ENCODE results near the gene ANXA4. TPM values are rescaled to one million over a fixed set of nuclear protein-coding genes. Genes with fewer than 3 reads are reported as not detected.

Gene ANXA4
- polyA plus RNA-seq, 1 of the 3 experiments (the other 2 are of a cell fraction), result 137 TPM

- no peak for TF ChIP-seq CHD2 (IDR thresholded peaks at IDR 0.05; ENCODE audit: low read length, partially characterized antibody)
- no peak for TF ChIP-seq USF1 (IDR thresholded peaks at IDR 0.05; ENCODE audit: borderline replicate concordance, low read depth)
- TF ChIP-seq RXRA (IDR thresholded peaks at IDR 0.05; ENCODE audit: borderline replicate concordance, low read depth), result no peak
- TF ChIP-seq ELF1 (IDR thresholded peaks at IDR 0.05), result no peak
- no peak for TF ChIP-seq MAX (IDR thresholded peaks at IDR 0.05; ENCODE audit: low read depth)
- no peak for TF ChIP-seq MXI1 (IDR thresholded peaks at IDR 0.05; ENCODE audit: low read depth, low read length)
- TF ChIP-seq PBX3 (IDR thresholded peaks at IDR 0.05), result no peak
- TF ChIP-seq YY1 (IDR thresholded peaks at IDR 0.05; ENCODE audit: low read depth), result no peak
- no peak for TF ChIP-seq TAF1 (IDR thresholded peaks at IDR 0.05; ENCODE audit: borderline replicate concordance, low read depth, low read length)
- TF ChIP-seq POLR2AphosphoS5 (IDR thresholded peaks at IDR 0.05; ENCODE audit: low read depth, low read length), result no peak
- TF ChIP-seq JUND (IDR thresholded peaks at IDR 0.05), result no peak
- no peak for TF ChIP-seq NRF1 (IDR thresholded peaks at IDR 0.05; ENCODE audit: low read depth, low read length)
- TF ChIP-seq GABPA (IDR thresholded peaks at IDR 0.05; ENCODE audit: low read depth), result no peak
- no peak for TF ChIP-seq TCF12 (IDR thresholded peaks at IDR 0.05)
- no peak for TF ChIP-seq FOXM1 (IDR thresholded peaks at IDR 0.05; ENCODE audit: low read depth)
- TF ChIP-seq RCOR1 (IDR thresholded peaks at IDR 0.05; ENCODE audit: low read length), result no peak
- CTCF ChIA-PET, result interaction anchor here (0.7 kb wide), 1 partner anchor 23 kb away, joined by 3 read pairs; no protein-coding TSS in a partner anchor
- no peak overlapping the region for H3K9ac ChIP-seq
- H3K4me3 ChIP-seq (ENCODE audit: low read depth in 2 of 2, low read length in 1 of 2), result no peak overlapping the region
- H3K9me3 ChIP-seq, result no peaks in the 10 kb centered on the region
- H3K36me3 ChIP-seq (replicated peaks in 1 of 2; ENCODE audit: control insufficient read depth in 1 of 2, insufficient read depth in 2 of 2, low read length in 1 of 2), result no peaks in the 10 kb centered on the region
- H3K4me2 ChIP-seq, result no peak overlapping the region
- H3F3A ChIP-seq (replicated peaks; ENCODE audit: insufficient read depth), result no peaks in the 10 kb centered on the region
- no peaks in the 10 kb centered on the region for H3K9me2 ChIP-seq
- no peaks in the 10 kb centered on the region for H3K79me2 ChIP-seq (ENCODE audit: insufficient read depth)
- no peak overlapping the region for H3K27ac ChIP-seq (ENCODE audit: low read depth in 2 of 2, low read length in 1 of 2)
- H2AFZ ChIP-seq (ENCODE audit: low read depth), result no peak overlapping the region
- DNase-seq, result no peak
- WGBS (ENCODE audit: low lambda C conversion rate), result 86% methylated on average over 9 of the region's 9 CpGs
- H3K4me1 ChIP-seq (ENCODE audit: control insufficient read depth in 1 of 2, insufficient read depth in 2 of 2, low read depth in 1 of 2, low read length in 1 of 2), result no peaks in the 10 kb centered on the region
- no peaks in the 10 kb centered on the region for H4K20me1 ChIP-seq (ENCODE audit: insufficient read depth)
- no peaks in the 10 kb centered on the region for H3K27me3 ChIP-seq (ENCODE audit: insufficient read depth)
- POLR2A ChIA-PET, result no interaction called here
Measured at GRCh38 chr2:69701100-69701945, 40.6 kb upstream of the ANXA4 start.

GRCh38 chr2:69703189-69703588, 38.7 kb upstream of the ANXA4 start:
- Histone ChIP-seq H3K4me1 (ENCODE audit: control insufficient read depth in 1 of 2, insufficient read depth in 2 of 2, low read depth in 1 of 2, low read length in 1 of 2) (no peaks in the 10 kb centered on the region), H3F3A (replicated peaks; ENCODE audit: insufficient read depth) (no peaks in the 10 kb centered on the region), H4K20me1 (ENCODE audit: insufficient read depth) (no peaks in the 10 kb centered on the region), H3K36me3 (replicated peaks in 1 of 2; ENCODE audit: control insufficient read depth in 1 of 2, insufficient read depth in 2 of 2, low read length in 1 of 2) (no peaks in the 10 kb centered on the region), H3K79me2 (ENCODE audit: insufficient read depth) (no peaks in the 10 kb centered on the region), H3K27me3 (ENCODE audit: insufficient read depth) (no peaks in the 10 kb centered on the region), H3K9me3 (no peaks in the 10 kb centered on the region), H2AFZ (ENCODE audit: low read depth) (no peak overlapping the region), H3K4me3 (ENCODE audit: low read depth in 2 of 2, low read length in 1 of 2) (no peak overlapping the region), H3K4me2 (no peak overlapping the region), H3K27ac (ENCODE audit: low read depth in 2 of 2, low read length in 1 of 2) (no peak overlapping the region), H3K9me2 (no peaks in the 10 kb centered on the region), H3K9ac (no peak overlapping the region)
- 96% methylated on average over 3 of the region's 3 CpGs for WGBS (ENCODE audit: low lambda C conversion rate)
- POLR2A ChIA-PET, result no interaction called here
- TF ChIP-seq REST (IDR thresholded peaks at IDR 0.05; ENCODE audit: low read depth, low read length), result no peak
- TF ChIP-seq GATA2 (CRISPR knock-in tag; IDR thresholded peaks at IDR 0.05), result no peak
- TF ChIP-seq, protein P1, sequence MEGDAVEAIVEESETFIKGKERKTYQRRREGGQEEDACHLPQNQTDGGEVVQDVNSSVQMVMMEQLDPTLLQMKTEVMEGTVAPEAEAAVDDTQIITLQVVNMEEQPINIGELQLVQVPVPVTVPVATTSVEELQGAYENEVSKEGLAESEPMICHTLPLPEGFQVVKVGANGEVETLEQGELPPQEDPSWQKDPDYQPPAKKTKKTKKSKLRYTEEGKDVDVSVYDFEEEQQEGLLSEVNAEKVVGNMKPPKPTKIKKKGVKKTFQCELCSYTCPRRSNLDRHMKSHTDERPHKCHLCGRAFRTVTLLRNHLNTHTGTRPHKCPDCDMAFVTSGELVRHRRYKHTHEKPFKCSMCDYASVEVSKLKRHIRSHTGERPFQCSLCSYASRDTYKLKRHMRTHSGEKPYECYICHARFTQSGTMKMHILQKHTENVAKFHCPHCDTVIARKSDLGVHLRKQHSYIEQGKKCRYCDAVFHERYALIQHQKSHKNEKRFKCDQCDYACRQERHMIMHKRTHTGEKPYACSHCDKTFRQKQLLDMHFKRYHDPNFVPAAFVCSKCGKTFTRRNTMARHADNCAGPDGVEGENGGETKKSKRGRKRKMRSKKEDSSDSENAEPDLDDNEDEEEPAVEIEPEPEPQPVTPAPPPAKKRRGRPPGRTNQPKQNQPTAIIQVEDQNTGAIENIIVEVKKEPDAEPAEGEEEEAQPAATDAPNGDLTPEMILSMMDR (IDR thresholded peaks at IDR 0.05), result no peak
- no peak for TF ChIP-seq NRF1 (IDR thresholded peaks at IDR 0.05; ENCODE audit: low read depth, low read length)
- no peak for DNase-seq
- CTCF ChIA-PET, result no interaction called here

All from SK-N-SH (cell line).